GM19372 (cell line): ENCODE data around the gene PDIA3.
A peak's percentile ranks its signal among the peaks of the same experiment; 100 is the strongest.
"Not testable (repeated sequence)": the region's sequence is repeated elsewhere in the genome, so short reads cannot be mapped to it uniquely, and the experiment has no call there.

Experiments
- ATAC-seq: cut with Tn5 transposase; IDR thresholded peaks from one replicate; pipeline ENCODE4 v1.9.1; 2021; ENCODE audit warnings: mild to moderate bottlenecking, low read depth, moderate library complexity; ENCODE audit not compliant: unreplicated experiment

Gene PDIA3

GRCh38 chr15:43776101-43776717 is 30.0 kb downstream of the PDIA3 start:
- peak; percentile 62 for ATAC-seq

GRCh38 chr15:43776718-43777266 is 30.6 kb downstream of the PDIA3 start, which contains the start of gene ELL3:
Gene ELL3, minus strand, starts transcription at chr15:43776966. Its CDS starts 65 bp downstream, at chr15:43776901.
- ATAC-seq: peak; percentile 38

GRCh38 chr15:43777267-43777914 is 31.2 kb downstream of the PDIA3 start:
- ATAC-seq: peak; percentile 48

GRCh38 chr15:43779016-43779415 is 32.8 kb downstream of the PDIA3 start:
- ATAC-seq: no peak

- ATAC-seq: no peak
These were observed 43.2 kb downstream of the PDIA3 start for GRCh38 chr15:43789409-43789808.

GRCh38 chr15:43791993-43792760 is 45.9 kb downstream of the PDIA3 start, which contains the start of gene SERF2:
Gene SERF2, plus strand, starts transcription at chr15:43792320. Its CDS starts 57 bp downstream, at chr15:43792377.
- peak; percentile 95 for ATAC-seq

- ATAC-seq: no peak
These were observed 46.7 kb downstream of the PDIA3 start for GRCh38 chr15:43792761-43793476.

- no peak for ATAC-seq
These were observed 47.4 kb downstream of the PDIA3 start for GRCh38 chr15:43793647-43794046.

- ATAC-seq: no peak
These were observed 48.2 kb downstream of the PDIA3 start for GRCh38 chr15:43794269-43795037.

- ATAC-seq: no peak
These were observed 49.0 kb downstream of the PDIA3 start for GRCh38 chr15:43795197-43795596.

GRCh38 chr15:43795997-43796396 is 49.8 kb downstream of the PDIA3 start:
- ATAC-seq: no peak

GRCh38 chr15:43796566-43796965 is 50.3 kb downstream of the PDIA3 start:
- ATAC-seq: no peak

GRCh38 chr15:43799209-43799944 is 53.1 kb downstream of the PDIA3 start:
- no peak for ATAC-seq

GRCh38 chr15:43799945-43800285 is 53.7 kb downstream of the PDIA3 start, which contains the start of gene SERINC4:
Gene SERINC4, minus strand, starts transcription at chr15:43800220. Its CDS starts 234 bp downstream, at chr15:43799986.
- no peak for ATAC-seq

GRCh38 chr15:43800286-43801141 is 54.3 kb downstream of the PDIA3 start, which contains the start of gene HYPK:
Gene HYPK, plus strand, starts transcription at chr15:43800599. Its CDS starts 24 bp downstream, at chr15:43800623.
- peak; percentile 94 for ATAC-seq

GRCh38 chr15:43802676-43803075 is 56.4 kb downstream of the PDIA3 start:
- not testable (repeated sequence) for ATAC-seq

GRCh38 chr15:43808435-43808950 is 62.3 kb downstream of the PDIA3 start:
- ATAC-seq: no peak
